ENCODE data around the gene TYW1B.
"Not testable (repeated sequence)": the region's sequence is repeated elsewhere in the genome, so short reads cannot be mapped to it uniquely, and the experiment has no call there.

TYW1B gene, protein sequence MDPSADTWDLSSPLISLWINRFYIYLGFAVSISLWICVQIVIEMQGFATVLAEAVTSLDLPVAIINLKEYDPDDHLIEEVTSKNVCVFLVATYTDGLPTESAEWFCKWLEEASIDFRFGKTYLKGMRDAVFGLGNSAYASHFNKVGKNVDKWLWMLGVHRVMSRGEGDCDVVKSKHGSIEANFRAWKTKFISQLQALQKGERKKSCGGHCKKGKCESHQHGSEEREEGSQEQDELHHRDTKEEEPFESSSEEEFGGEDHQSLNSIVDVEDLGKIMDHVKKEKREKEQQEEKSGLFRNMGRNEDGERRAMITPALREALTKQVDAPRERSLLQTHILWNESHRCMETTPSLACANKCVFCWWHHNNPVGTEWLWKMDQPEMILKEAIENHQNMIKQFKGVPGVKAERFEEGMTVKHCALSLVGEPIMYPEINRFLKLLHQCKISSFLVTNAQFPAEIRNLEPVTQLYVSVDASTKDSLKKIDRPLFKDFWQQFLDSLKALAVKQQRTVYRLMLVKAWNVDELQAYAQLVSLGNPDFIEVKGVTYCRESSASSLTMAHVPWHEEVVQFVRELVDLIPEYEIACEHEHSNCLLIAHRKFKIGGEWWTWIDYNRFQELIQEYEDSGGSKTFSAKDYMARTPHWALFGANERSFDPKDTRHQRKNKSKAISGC

DNA sequence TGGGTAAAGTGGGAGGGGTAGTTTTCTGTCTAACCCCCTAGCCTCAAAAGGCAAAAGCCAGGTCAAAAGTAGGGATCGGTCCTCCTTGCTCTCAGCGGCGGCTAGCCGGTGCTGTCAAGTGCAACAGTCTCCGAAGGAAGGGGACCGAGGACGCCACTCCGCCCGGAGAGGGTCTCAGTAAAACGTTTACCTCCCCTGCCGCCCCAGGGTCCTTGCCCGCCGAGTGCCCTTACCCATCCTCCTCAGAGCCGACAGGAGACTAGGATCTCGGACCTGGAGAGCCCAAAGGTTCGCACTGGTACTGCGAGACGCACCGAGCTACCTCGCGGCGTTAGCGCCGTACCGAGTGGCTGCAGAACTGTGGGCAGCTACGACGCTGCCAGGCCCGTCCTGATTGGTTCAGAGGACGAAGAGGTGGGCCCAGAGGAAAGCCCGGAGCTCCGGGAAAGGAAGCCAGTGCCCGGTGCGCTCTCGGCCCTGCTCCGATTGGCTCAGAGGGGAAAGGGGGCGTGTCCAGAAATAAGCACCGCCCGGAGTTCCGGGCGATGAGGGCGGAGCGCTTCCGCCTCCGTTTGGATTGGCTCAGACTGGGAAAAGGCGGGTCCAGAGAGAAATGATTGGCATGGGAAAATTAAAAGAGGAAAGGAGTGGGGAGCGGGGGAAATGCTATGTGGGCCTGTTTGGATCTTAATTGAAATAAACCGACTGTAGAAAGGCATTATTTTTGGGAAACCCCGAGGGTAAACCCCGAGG is at the start of gene TYW1B:
Gene TYW1B (minus strand): TSS at position 362 of the 753 bp plus-strand sequence. CDS start 125 bp downstream, at position 237.
- DNase-seq (ENCODE audit: low spot score): peak; percentile 99

- not testable (repeated sequence) for DNase-seq (ENCODE audit: low spot score)
These were observed 39.6 kb upstream of the TYW1B start for GRCh38 chr7:72867591-72867990.

DNA sequence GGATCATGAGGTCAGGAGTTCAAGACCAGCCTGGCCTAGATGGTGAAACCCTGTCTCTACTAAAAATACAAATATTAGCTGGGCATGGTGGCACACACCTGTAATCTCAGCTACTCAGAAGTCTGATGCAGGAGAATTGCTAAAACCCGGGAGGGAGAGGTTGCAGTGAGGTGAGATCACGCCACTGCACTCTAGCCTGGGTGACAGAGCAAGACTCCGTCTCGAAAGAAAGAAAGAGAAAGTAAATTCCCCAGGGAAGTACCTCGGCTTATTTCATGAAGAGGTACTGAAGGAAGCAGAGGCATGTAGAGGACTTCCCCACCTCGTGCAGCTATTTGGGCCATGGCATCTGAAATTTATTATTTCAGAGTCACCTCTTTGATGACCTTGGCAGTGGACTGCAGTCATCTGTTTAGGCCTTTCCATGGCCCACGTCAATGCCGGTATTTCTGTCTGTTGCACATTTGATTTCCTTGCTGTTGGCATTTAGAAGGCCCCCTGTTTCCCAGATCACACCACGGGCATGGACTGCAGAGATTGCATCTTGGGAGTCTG is 30.9 kb upstream of the TYW1B start:
- not testable (repeated sequence) for DNase-seq (ENCODE audit: low spot score)

GRCh38 chr7:72857925-72858324 is 29.9 kb upstream of the TYW1B start:
- DNase-seq (ENCODE audit: low spot score): not testable (repeated sequence)

GRCh38 chr7:72855261-72855660 is 27.3 kb upstream of the TYW1B start:
- DNase-seq (ENCODE audit: low spot score): not testable (repeated sequence)

- DNase-seq (ENCODE audit: low spot score): not testable (repeated sequence)
These were observed 24.9 kb upstream of the TYW1B start for GRCh38 chr7:72852937-72853336.

DNA sequence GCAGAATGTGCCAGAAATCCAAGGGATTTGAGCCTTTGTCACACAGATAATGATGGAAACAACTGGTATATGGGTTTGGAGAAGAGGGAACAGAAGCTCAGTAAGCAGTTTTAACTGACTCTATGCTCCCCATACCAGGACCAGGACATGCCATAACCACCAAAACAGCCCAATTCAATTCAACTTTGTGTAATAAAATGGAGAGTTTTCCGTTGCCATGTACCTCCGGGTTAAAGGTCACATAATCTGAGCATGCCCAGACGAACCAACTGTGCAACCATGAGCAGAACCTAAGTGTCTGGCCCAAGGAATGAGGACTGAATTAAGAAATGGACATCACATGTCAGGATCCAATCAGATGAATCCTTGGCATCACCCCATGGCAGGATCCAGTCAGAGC is 22.7 kb upstream of the TYW1B start:
- DNase-seq (ENCODE audit: low spot score): not testable (repeated sequence)

DNA sequence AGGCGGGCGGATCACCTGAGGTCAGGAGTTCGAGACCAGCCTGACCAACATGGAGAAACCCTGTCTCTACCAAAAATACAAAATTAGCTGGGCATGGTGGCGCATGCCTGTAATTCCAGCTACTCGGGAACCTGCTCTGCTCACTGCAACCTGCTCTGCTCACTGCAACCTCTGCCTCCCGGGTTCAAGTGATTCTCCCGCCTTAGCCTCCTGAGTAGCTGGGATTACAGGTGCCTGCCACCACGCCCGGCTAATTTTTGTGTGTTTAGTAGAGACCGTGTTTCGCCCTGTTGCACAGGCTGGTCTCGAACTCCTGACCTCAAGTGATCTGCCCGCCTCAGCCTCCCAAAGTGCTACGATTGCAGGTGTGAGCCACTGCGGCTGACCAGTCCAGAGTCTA is 16.1 kb upstream of the TYW1B start:
- DNase-seq (ENCODE audit: low spot score): not testable (repeated sequence)

DNA sequence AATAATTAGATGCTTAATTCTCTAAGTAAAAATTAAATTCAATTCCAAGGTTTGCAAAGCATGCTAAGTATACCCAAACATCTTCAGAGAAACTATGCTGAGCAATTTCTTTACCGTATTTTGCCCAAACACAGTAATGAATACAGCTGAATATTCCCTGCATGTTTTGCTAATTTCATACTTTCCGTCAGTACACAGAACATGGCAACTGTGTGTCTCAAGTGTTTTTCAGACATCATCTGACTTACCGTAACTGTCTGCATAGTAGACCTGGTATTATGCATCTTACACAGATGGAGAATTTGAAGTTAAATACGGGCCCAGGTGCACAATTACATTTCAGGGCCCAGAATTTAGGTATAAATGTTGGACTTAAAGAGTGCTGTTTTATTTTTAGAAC is 15.2 kb upstream of the TYW1B start:
- not testable (repeated sequence) for DNase-seq (ENCODE audit: low spot score)

- DNase-seq (ENCODE audit: low spot score): not testable (repeated sequence)
These were observed 13.0 kb upstream of the TYW1B start for GRCh38 chr7:72840966-72841511.

DNA sequence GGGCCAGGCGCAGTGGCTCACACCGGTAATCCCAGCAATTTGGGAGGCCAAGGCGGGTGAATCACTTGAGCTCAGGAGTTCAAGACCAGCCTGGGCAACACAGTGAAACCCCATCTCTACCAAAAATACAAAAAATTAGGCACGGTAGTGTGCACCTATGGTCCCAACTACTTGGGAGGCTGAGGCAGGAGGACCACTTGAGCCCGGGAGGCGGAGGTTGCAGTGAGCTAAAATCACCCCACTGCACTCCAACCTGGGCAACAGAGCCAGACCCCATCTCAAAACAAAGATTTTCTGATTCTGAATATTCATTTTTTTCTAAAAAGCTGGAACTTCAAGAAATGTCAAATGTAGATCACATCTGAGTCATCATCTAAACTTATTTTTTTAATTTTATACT is 10.3 kb upstream of the TYW1B start:
- DNase-seq (ENCODE audit: low spot score): not testable (repeated sequence)

DNA sequence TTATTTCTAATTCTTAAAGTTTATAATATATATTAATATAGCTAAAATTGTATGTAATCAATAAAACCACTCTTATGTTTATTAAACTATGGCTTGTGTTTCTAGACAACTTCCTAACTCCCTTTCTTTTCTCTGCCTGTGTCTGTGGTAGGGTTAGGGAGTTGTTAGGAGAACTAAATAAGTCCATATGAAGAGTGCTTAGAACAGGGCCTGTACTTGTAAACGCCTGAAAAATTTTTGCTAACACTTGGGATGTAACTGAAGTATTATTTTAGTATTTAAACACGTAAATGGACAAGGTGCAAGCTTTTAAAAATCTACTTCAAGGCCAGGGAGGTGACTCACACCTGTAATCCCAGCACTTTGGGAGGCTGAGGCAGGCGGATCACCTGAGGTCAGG is 9.3 kb upstream of the TYW1B start:
- DNase-seq (ENCODE audit: low spot score): not testable (repeated sequence)

GRCh38 chr7:72830567-72830966 is 2.6 kb upstream of the TYW1B start:
- not testable (repeated sequence) for DNase-seq (ENCODE audit: low spot score)

DNA sequence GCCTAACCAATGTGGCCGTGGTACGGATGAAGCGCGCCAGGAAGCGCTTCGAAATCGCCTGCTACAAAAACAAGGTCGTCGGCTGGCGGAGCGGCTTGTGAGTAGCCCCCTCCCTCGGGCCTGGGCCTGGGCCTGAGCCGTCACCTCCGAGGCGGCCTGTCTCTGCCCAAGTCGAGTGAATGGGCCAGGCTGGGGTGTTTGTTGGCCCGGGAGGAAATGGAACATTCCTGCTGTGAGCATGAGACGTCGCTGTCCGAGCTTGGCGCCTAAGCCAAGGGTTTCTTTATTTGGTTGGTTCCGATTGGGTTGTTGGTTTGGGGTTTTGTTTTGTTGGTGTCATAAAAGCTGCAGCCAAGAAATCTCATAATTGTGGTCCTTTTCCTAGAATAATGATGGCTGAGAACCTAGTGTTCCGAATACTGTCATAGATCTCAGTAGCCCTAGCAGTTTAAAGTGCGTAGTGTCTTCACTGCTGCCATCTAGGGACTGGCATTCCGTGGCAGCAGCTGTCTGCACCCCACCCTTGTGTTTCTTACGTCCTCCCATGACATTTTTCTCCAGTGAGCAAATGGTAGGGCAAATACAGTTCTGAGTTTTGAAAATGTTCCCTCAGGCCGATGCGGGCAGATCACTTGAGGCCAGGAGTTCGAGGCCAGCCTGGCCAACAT is 1.8 kb upstream of the TYW1B start:
- peak; percentile 55 for DNase-seq (ENCODE audit: low spot score)

- peak; percentile 99 for DNase-seq (ENCODE audit: low spot score)
These were observed 1.3 kb upstream of the TYW1B start for GRCh38 chr7:72829291-72829686.

GRCh38 chr7:72823765-72824732 is 4.0 kb downstream of the TYW1B start:
- peak; percentile 24 for DNase-seq (ENCODE audit: low spot score)

DNA sequence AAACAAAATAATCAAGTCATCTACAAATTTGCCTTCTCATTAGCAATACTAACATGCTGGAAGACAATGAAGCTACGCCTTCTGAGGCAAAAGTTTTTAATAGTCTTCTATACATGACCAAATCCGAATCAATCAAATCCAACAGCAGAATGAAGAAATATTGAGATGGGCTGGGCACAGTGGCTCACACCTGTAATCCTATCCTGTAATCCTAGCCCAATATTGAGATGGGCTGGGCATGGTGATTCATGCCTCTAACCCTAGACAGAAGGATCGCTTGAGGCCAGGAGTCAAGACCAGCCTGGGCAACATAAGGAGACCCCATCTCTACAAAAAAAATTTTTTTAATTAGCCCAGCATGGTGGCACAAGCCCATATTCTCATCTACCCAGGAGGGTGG is 5.5 kb downstream of the TYW1B start:
- not testable (repeated sequence) for DNase-seq (ENCODE audit: low spot score)

DNA sequence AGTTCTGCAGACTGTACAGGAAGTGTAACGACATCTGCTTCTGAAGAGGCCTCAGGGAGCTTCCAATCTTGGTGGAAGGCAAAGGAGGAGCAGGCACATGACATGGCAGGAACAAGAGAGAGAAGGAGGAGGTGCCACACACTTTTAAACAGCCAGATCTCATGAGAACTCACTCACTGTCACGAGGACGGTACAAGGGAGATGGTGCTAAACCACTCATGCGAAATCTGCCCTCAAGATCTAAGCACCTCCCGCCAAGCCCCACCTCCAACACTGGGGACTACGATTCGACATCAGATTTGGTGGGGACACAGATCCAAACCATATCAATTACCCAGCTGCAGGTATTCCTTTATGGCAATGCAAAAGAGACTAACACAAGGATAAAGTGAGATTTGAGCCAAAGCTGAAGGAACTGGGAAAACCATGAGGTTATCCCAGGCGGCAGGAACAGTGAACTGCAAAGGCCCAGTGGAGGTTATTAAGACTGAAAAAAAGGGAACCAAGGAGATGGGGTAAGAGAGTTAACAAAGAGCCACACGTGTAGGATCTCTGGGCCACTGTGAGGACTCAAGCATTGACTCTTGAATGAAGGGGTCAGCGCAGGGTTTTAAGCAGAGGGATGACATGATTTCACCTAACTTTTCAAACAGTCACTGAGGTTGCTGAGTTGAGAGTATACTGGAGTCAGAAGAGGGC is 9.2 kb downstream of the TYW1B start:
- not testable (repeated sequence) for DNase-seq (ENCODE audit: low spot score)

DNA sequence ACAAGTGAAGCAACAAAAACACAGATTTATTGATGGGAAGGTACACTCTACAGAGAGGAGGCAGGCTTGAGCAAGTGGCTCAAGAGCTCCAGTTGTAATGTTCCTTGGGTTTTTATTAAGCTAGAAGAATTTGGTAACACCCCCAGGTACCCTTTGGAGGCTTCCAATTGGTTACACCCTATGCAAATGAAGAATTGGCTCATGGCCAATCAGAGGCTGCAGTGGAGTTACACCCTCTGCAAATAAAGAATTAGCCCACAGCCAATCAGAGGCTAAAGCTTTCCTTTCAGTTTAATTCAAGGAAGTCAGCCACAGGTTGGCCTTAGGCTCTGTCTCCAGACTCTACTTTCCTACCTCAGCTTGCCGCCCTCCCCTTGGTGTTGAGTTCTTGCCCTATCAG is 10.3 kb downstream of the TYW1B start:
- not testable (repeated sequence) for DNase-seq (ENCODE audit: low spot score)

All from activated CD4-positive, alpha-beta T cell treated with anti-CD3 and anti-CD28 coated beads, Interleukin-2, Interleukin-4, amounts not matched to agents 100 ng/mL and 50 ng/mL, durations not matched to agents 16 hours and 8 hours (primary cell).